Measurements from ENCODE around the gene CDHR3.
A peak's percentile ranks its signal among the peaks of the same experiment; 100 is the strongest.
"Not testable (repeated sequence)": the region's sequence is repeated elsewhere in the genome, so short reads cannot be mapped to it uniquely, and the experiment has no call there.

Gene CDHR3

DNA sequence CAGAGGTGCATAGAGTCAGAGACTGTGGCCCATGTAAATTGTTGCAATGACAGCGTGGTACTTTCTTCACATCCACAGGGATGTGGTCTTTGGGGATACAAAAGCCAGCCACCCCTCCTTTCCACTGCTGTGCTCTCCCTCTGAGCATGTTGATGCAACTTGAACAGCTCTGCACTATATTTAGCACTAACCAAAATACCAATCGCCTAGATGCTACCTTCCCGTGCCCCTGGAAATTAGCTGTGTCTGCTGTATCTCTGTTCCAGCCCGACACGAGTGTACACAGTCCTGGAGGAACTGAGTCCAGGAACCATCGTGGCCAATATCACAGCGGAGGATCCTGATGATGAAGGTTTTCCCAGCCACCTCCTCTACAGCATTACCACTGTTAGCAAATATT lies 38.1 kb downstream of the CDHR3 start:
- DNase-seq (ENCODE audit: low spot score) = no peak

DNA sequence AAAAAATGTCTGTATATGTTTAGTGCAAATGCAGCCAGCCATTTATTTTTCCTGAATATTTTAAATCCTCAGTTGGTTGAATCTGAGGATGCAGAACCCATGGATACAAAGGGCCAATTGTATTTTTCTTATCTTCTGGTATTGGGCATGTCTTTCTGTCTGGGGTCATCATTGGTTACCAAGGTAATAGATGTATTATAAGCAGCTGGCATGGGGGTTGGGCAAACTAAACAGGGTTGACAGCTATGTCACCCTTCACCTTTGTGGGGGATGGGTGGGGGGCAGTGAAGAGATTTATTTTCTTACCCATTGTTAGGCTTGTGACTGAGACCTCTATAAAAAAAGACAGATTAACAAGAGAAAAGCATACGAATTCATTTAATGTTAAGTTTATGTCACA lies 38.8 kb downstream of the CDHR3 start:
- no peak for DNase-seq (ENCODE audit: low spot score)

DNA sequence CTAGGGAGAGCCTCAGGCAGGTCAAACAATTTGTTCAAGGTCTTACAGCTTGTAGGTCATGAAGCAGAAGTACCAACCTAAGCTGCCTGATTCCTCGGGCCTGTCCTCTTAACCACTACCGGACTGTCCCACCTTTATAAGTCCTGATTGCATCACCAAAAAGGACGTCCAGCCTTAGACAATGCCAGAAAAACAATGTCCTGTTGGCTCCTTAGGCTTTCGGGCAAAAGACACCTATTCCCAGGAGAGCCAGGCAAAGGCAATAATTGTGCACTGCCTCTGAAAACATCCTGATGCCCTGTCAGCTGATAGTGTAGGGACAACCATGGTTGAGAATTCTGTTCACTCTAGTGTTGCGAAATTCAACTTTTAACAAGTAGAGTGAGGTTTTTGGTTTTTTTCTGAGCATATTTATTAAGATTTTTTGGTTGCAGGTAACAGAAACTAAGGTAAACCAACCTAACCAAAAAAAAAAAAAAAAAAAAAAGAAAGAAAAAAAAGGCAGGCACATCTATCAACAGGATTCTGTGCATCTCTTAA lies 40.5 kb downstream of the CDHR3 start:
- no peak for DNase-seq (ENCODE audit: low spot score)

DNA sequence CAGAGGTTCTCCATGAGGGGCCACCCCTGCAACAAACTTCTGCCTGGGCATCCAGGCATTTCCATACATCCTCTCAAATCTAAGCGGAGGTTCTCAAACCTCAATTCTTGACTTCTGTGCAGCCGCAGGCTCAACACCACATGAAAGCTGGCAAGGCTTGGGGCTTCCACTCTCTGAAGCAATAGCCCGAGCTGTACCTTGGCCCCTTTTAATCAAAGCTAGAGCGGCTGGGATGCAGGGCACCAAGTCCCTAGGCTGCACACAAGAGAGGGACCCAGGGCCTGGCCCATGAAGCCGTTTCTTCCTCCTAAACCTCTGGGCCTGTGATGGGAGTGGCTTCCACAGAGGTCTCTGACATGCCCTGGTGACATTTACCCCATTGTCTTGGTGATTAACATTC lies 43.8 kb downstream of the CDHR3 start:
- no peak for DNase-seq (ENCODE audit: low spot score)

DNA sequence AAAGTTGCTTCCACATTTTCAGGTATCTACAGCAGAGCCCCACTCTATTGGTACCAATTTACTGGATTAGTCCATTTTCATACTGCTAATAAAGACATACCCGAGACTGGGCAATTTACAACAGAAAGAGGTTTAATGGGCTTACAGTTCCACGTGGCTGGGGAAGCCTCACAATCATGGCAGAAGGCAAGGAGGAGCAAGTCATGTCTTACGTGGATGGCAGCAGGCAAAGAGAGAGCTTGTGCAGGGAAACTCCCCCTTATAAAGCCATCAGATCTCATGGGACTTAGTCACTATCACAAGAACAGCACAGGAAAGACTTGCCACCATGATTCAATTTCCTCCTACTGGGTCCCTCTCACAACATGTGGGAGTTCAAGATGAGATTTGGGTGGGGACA lies 44.7 kb downstream of the CDHR3 start:
- not testable (repeated sequence) for DNase-seq (ENCODE audit: low spot score)

GRCh38 chr7:106009503-106010226 lies 46.6 kb downstream of the CDHR3 start:
- peak; percentile 84 for DNase-seq (ENCODE audit: low spot score)

GRCh38 chr7:106010331-106010730 lies 47.3 kb downstream of the CDHR3 start:
- DNase-seq (ENCODE audit: low spot score) = no peak

DNA sequence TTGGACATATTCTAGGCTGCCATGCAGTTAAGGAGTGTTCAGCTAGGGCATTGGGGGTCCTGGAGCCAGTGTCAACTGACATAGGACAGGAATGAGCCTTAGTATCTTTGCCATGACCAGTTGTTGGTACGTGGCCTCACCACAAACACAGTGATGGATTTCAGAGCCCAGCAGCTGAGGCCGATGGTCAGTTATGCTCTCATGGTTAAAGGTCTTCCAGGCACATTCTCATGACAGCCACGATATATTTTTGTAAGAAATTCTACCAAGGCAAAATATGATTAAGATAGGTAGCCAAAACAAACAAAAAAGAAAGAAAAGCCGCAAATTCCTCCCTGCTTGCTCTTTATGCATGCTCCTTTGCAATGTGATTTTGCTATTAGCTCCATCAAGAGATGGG lies 47.8 kb downstream of the CDHR3 start:
- no peak for DNase-seq (ENCODE audit: low spot score)

DNA sequence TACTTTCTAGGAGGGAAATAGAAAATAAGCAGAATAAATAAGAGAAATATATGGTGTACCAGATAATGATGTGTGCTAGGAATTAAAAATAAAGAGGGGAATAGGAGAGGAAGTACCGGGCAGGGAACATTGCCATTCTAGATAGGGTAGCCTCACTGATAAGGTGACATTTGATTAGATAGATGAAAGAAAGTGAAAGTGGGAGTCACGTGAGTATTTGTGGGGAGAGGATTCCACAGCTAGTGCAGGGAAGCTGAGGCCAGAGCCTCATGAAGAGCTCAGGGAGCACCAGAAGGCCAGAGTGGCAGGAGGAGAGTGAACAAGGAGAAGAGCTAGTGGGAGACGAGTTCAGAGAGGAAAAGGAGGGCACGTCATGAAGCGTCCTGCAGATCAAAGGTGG lies 49.1 kb downstream of the CDHR3 start:
- no peak for DNase-seq (ENCODE audit: low spot score)

DNA sequence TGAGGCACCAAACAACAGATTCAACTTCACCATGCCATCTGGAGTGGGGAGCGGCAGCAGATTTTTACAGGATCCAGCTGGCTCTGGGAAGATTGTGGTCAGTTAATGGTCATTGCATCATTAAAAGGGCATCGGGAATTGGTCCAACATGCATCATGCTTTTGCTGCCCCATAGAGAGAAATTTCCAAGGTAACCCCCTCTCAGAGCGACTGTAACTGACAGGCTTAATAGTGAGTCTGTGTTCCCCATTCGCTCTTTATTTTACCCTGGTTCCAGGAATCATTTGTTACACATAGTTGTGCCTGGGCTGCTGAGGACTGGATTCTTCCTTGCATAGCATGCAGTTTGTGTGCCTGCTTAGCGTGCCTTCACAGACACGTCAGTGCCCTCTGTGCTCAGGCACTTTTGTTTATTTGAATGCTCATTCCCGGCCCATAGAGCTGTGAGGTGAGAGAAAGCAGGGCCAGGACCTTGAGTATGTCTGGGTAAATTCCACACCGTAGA lies 49.9 kb downstream of the CDHR3 start:
- no peak for DNase-seq (ENCODE audit: low spot score)

DNA sequence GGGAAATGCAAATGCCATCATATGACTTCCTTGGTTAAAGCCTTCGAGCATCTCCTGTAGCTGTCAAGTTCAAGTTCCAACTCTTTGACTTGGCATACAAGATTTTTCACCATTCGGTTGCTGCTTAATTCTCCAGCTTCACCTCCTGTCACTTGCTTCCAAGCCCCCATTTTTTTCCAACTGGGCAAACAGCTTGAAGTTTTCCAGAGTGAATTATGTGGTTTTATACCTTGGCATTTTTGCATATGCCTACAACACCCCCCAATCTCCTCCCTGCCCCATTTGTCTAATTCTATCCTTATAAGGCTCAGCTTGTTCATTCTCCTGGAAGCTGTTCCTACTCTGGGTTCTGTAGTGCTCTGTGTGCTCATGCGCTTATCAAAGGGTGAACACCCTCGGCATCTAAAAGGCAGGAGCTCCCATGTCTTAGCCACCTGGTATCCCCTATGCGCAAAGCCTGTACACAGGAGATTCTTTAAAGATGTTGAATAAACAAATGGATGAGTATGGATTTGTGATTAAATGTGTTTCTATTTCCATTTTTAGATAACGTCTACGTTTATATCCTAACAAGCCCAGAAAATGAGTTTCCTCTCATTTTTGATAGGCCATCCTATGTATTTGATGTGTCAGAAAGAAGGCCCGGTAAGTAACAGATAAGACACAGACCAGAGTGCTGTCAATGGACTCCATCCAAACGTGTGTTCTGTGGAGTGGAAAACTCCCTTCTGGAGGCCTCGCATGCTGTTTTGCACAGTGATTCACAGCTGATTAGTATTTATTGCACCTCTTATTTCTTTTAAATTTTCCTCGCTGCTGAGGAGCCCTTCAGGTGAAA lies 52.5 kb downstream of the CDHR3 start:
- DNase-seq (ENCODE audit: low spot score) = no peak

GRCh38 chr7:106016331-106016730 lies 53.3 kb downstream of the CDHR3 start:
- DNase-seq (ENCODE audit: low spot score) = no peak

GRCh38 chr7:106017657-106018056 lies 54.6 kb downstream of the CDHR3 start:
- DNase-seq (ENCODE audit: low spot score) = no peak

DNA sequence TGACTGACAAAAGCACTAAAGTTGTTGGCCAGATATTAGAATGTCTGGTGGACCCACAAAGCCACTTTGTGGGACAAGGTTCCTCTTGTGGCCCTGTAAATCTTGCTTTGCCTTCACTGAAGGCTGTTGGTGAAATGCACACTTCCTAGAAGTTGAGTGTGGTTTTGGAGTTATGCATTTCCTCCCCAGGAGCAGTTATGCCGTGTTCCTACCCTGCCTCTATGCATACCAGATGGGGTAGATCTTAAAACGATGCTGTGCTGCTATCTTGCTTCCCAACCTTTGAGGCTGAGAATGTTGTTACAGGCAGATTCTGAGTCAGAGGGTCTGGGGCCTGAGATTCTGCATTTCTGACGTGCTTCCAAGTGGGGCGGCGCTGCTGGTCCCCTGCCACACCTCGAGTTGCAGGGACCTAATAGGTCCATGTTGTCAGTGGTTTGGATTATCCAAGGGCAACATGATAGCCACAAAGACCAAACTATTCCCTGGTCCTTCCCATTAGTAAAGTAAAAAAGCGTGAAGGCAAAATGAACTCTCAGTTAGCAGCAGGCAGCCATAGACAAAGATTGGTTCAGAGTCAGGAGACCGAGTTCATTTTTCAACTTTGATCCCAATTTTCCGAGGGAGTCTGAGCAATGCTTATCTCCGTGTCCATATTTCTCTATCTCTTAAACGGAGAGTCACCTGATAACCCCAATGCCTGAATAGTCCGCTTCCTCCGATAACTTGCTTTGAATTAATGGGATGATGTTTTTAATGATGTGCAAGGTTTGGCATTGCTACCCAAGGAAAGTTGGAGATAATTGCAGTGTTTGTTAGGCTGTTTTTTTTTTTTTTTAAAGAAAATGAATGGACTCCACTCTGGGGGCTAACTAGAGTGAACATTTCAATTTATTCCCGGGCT lies 55.8 kb downstream of the CDHR3 start:
- no peak for DNase-seq (ENCODE audit: low spot score)

- no peak for DNase-seq (ENCODE audit: low spot score)
Observed at GRCh38 chr7:106019470-106019820, 56.4 kb downstream of the CDHR3 start.

DNA sequence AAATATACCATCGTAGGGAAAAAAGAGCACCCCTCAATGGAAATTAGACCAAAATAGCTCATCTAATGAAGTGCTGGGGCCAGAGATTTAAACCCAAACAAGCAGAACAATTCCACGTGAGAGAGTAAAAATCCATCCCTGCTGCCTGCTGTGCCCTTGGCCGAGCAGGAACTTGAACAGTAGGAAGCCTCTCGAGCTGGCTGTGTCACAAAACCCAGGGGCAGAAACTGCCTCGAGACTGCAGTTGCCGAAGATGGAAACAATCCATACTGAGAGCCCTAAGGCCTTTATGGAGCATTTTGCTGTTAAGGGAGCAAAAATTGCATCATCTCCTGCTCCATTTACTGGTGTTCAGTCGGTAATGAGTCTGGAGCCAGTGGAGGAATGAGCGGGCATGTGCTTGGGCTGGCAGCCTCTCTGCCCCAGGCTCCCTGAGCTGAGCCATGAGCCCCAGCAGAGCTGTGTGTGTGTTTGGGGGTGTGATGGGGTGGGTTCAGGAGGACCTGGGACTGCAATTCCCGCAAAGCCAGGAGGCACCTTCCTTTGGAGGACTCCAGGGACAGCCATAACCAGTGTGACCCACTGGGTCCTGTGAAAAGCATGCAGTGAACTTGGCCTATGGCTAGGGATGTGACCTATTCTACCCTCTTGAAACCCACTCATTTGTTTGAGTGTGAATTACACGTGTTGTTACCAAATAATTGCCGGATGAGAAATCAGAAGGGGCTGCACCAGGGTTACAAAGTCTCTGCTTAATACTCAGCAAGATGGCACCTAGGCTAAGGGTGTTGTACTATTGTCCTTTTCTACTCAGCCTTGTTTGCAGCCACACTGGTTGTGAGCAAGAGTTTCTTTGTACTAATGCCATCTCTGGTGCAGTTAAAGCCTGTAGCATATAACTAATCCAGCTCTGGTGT lies 58.3 kb downstream of the CDHR3 start:
- no peak for DNase-seq (ENCODE audit: low spot score)

GRCh38 chr7:106022193-106022821 lies 59.2 kb downstream of the CDHR3 start:
- no peak for DNase-seq (ENCODE audit: low spot score)

- no peak for DNase-seq (ENCODE audit: low spot score)
Observed at GRCh38 chr7:106023369-106024322, 60.6 kb downstream of the CDHR3 start.

DNA sequence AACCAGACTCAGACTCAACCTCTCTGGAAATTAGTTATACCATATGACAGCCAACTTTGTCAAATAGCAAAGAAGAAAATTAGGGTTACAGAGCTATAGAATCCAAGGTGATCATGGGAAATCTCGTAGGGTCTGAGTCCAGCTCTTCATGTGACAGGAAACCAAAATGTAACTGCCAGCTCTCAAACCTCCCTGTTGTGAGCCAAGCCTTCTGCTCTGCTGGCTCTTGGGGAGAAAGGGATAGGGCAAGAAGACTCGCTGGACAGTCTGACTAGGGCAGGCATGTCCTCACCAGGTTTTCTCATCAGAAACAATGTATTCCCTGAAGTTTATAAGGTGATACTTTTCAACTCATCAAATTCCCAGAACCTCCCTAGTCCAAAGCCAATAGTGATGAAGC lies 63.0 kb downstream of the CDHR3 start:
- no peak for DNase-seq (ENCODE audit: low spot score)

Measured in left forelimb (tissue), 1 donor.